KMS-11 (cell line): ENCODE results near the gene TCL1B.

ENCODE experiments used
- H2AFZ ChIP-seq: fragments of 200-600 bp; sonication (generic); 2 replicates; pipeline ENCODE4 v1.6.1; 2016; ENCODE audit warnings: antibody characterized with exemption, mixed run types, low read depth
- H3K27ac ChIP-seq: fragments of 200-600 bp; sonication (generic); 2 replicates; pipeline ENCODE4 v1.6.1; 2016; ENCODE audit warnings: mild to moderate bottlenecking, mixed run types
- H3K27me3 ChIP-seq: fragments of 200-600 bp; sonication (generic); 2 replicates; pipeline ENCODE4 v1.6.1; 2017; ENCODE audit warnings: mild to moderate bottlenecking, low read depth, mixed run types, moderate library complexity; ENCODE audit not compliant: insufficient read depth
- H3K36me3 ChIP-seq: fragments of 200-600 bp; sonication (generic); 2 replicates; pipeline ENCODE4 v1.6.1; 2017; ENCODE audit warnings: mild to moderate bottlenecking, mixed run types; ENCODE audit not compliant: insufficient read depth
- H3K4me1 ChIP-seq: fragments of 200-600 bp; sonication (generic); 2 replicates; pipeline ENCODE4 v1.6.1; 2016; ENCODE audit warnings: mild to moderate bottlenecking, low read depth, mixed run types; ENCODE audit not compliant: poor library complexity, severe bottlenecking
- H3K4me2 ChIP-seq: fragments of 200-600 bp; sonication (generic); 2 replicates; pipeline ENCODE4 v1.7.0; 2016; ENCODE audit warnings: mild to moderate bottlenecking, mixed run types
- H3K4me3 ChIP-seq: fragments of 200-600 bp; sonication (generic); IDR thresholded peaks from 2 replicates; pipeline ENCODE4 v1.6.1; 2017; ENCODE audit warnings: low read depth, low read length, mixed read lengths; ENCODE audit not compliant: insufficient read depth
- H3K79me2 ChIP-seq: fragments of 200-600 bp; sonication (generic); 2 replicates; pipeline ENCODE4 v1.6.1; 2016; ENCODE audit warnings: low read depth, mixed run types; ENCODE audit not compliant: insufficient read depth
- H3K9ac ChIP-seq: fragments of 200-600 bp; sonication (generic); 2 replicates; pipeline ENCODE4 v1.6.1; 2016; ENCODE audit warnings: mild to moderate bottlenecking, mixed run types
- H4K20me1 ChIP-seq: fragments of 200-600 bp; sonication (generic); 2 replicates; pipeline ENCODE4 v1.6.1; 2016; ENCODE audit warnings: mild to moderate bottlenecking, mixed run types; ENCODE audit not compliant: insufficient read depth
- CTCF ChIP-seq: fragments of 200-600 bp; sonication (generic); conservative IDR thresholded peaks from 2 replicates; pipeline ENCODE4 v1.6.1; 2017; ENCODE audit warnings: low read depth, mild to moderate bottlenecking, antibody characterized with exemption, low read length, moderate library complexity, mixed read lengths

The TCL1B gene

GRCh38 chr14:95668235-95668772, 17.9 kb upstream of the TCL1B start:
- Histone ChIP-seq H3K27me3 (no peaks in the 10 kb centered on the region), H3K4me1 (peaks cover 21% of the 10 kb centered on the region), H3K9ac (no peak overlapping the region), H3K4me2 (no peak overlapping the region), H3K4me3 (no peak overlapping the region), H2AFZ (no peak overlapping the region), H3K27ac (no peak overlapping the region), H3K79me2 (no peaks in the 10 kb centered on the region), H3K36me3 (no peaks in the 10 kb centered on the region), H4K20me1 (no peaks in the 10 kb centered on the region)
- no peak for TF ChIP-seq CTCF

GRCh38 chr14:95674613-95675012, 11.6 kb upstream of the TCL1B start:
- H3K36me3 ChIP-seq, result no peaks in the 10 kb centered on the region
- no peak overlapping the region for H3K4me2 ChIP-seq
- no peaks in the 10 kb centered on the region for H3K4me1 ChIP-seq
- no peak overlapping the region for H3K4me3 ChIP-seq
- no peak for TF ChIP-seq CTCF
- no peak overlapping the region for H2AFZ ChIP-seq
- H3K9ac ChIP-seq, result no peak overlapping the region
- H3K79me2 ChIP-seq, result no peaks in the 10 kb centered on the region
- no peaks in the 10 kb centered on the region for H3K27me3 ChIP-seq
- no peaks in the 10 kb centered on the region for H4K20me1 ChIP-seq
- H3K27ac ChIP-seq, result no peak overlapping the region

- Histone ChIP-seq H3K4me3 (no peak overlapping the region), H3K4me1 (no peaks in the 10 kb centered on the region), H3K27me3 (no peaks in the 10 kb centered on the region), H3K4me2 (no peak overlapping the region), H3K9ac (no peak overlapping the region), H4K20me1 (no peaks in the 10 kb centered on the region), H2AFZ (no peak overlapping the region), H3K36me3 (no peaks in the 10 kb centered on the region), H3K27ac (no peak overlapping the region), H3K79me2 (no peaks in the 10 kb centered on the region)
- no peak for TF ChIP-seq CTCF
Measured at GRCh38 chr14:95675486-95675885, 10.7 kb upstream of the TCL1B start.

GRCh38 chr14:95677179-95677835, 8.9 kb upstream of the TCL1B start:
- H3K27ac ChIP-seq, result no peak overlapping the region
- no peaks in the 10 kb centered on the region for H3K36me3 ChIP-seq
- no peak overlapping the region for H3K4me3 ChIP-seq
- no peaks in the 10 kb centered on the region for H3K27me3 ChIP-seq
- no peak overlapping the region for H3K9ac ChIP-seq
- no peak overlapping the region for H3K4me2 ChIP-seq
- H2AFZ ChIP-seq, result no peak overlapping the region
- no peaks in the 10 kb centered on the region for H4K20me1 ChIP-seq
- no peaks in the 10 kb centered on the region for H3K79me2 ChIP-seq
- no peaks in the 10 kb centered on the region for H3K4me1 ChIP-seq
- no peak for TF ChIP-seq CTCF
